ENCODE results near the gene PCSK1.
"Not testable (repeated sequence)": the region's sequence is repeated elsewhere in the genome, so short reads cannot be mapped to it uniquely, and the experiment has no call there.

PCSK1 gene

DNA sequence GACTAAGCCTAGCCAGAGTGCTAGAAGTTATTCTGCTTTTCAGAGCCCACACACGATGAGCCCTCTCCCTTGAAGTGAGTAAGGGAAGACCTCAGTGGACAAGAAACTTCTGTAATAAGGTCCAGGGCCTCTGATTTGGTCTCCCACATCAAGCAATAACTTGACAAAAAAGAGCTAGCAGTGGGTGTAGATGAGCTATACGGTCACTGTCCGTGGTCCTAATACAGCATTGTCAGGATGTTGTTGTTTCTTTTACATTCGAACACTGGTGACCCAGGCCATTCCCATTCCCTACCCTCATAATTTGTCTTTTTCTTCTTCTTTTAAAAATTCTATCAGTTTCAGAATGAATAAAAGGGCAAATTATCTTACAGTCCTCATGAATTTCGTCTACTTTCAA is 5.2 kb downstream of the PCSK1 start:
- DNase-seq (ENCODE audit: low read depth in 2 of 3, low spot score in 1 of 3) = no peak

- DNase-seq (ENCODE audit: low read depth in 2 of 3, low spot score in 1 of 3) = no peak
These were observed 6.2 kb downstream of the PCSK1 start for GRCh38 chr5:96426831-96427230.

DNA sequence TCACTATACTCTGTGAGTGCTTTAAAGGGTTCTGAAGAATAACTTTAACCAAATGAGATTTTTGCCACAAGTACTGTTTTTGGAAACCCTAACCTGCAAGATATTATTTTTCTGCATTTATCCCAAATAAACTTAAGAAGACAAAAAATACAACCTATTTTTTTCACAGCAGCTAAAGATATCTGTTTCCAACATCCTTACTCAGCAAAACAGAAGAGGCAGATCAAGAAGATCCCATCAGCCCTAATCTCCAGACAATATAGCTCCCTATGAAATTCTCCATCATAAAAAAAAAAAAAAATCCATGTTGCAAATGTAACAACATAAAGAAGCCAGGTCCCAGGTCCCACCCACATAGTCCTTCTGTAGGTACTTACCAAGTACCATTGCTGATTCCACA is 7.6 kb downstream of the PCSK1 start:
- no peak for DNase-seq (ENCODE audit: low read depth in 2 of 3, low spot score in 1 of 3)

DNA sequence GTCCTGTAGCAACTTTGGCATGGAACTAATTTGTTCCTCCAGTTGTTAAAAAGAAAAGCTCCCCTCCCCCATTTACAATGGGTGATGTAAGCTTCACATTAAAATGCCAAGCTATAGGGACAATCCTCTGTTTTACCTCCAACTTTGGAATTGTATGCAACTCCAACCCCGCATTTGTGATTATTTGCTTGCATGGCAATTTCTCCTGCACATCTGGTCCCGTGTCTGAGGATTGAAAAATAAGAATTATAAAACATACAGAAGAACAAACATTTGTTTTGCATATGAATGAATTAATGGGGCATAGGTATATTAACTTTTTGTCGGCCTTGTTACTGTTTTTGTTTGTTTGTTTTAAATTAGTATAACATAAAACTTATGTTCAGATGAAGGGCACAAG is 17.2 kb downstream of the PCSK1 start:
- DNase-seq (ENCODE audit: low read depth in 2 of 3, low spot score in 1 of 3) = no peak

GRCh38 chr5:96412868-96413449 is 20.1 kb downstream of the PCSK1 start:
- no peak for DNase-seq (ENCODE audit: low read depth in 2 of 3, low spot score in 1 of 3)

DNA sequence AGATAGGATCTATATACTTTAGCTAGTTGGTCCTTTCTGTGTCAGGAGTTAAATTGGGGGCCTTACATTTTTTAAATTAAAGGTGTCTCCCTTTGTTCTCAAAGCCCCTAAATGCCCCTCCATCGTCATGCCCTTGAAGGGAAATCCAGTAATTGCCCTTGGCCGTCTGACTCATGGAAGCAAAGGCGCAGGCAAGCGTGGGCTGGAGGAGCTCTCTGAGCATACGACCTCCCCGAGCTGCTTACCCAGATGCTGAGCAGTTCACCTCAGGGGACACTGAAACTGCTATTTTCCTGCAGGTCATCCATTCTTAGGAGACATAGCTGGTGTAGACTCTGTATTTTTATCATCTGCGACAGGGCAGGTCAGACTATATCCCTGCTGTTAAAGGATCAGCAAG is 23.0 kb downstream of the PCSK1 start:
- no peak for DNase-seq (ENCODE audit: low read depth in 2 of 3, low spot score in 1 of 3)

- DNase-seq (ENCODE audit: low read depth in 2 of 3, low spot score in 1 of 3) = no peak
These were observed 24.1 kb downstream of the PCSK1 start for GRCh38 chr5:96408841-96409538.

DNA sequence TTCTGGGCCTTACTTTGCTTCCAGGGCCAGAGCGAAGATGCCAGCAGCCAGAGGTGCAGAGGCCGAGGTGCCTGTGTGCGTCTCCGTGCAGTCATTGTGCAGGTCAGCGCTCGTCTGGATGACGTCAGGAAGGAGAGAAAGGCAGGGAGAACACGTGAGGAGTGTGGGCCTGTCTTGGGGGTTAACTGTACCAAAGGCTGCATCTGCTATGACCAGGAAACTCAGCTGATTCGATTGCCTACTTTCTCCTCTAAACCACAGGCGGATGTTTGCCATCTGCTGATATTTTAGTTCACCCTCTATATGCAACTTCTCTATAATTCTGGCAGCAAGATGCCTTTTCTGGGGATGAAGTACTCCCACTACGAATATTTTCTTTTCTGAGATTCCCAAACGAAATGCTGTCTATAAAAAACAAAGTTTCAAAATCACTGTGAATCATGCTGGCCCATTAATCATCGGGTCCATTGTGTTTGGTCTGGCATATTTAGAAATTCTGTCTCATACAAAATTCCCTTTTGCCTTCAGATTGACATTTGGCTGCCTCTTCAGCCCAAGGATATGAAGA is 24.8 kb downstream of the PCSK1 start:
- no peak for DNase-seq (ENCODE audit: low read depth in 2 of 3, low spot score in 1 of 3)

- DNase-seq (ENCODE audit: low read depth in 2 of 3, low spot score in 1 of 3) = no peak
These were observed 25.6 kb downstream of the PCSK1 start for GRCh38 chr5:96407436-96407835.

DNA sequence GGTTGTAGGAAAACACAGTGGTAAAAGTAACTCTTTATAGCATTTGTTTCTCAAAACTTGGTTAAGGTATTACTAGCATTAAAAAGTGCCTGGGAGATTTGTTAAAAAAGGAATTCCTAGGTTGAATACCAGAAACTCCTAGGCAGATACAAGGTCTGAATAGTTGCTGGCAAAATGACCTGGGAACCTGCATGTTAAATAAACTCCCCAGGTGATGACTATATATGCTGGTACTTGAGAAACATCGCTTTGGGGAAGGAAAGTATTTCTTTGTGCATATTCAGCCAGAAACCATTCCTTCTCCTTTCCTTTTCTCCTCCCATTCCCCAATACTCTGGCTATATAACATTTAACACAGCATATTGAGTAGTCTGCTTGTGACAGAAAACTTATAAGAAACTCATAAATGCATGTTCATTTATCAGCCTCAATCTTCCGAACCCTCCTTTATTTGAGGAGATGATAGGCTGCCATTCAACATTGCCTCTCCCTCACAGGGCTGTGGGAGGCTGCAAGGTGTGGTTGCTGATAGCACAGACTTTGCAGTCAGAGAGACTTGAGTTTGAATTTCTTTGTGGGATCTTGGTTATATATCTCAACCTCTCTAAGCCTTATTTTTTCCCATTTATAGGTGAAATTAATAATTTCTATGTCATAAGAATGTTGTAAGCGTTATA is 28.7 kb downstream of the PCSK1 start:
- no peak for DNase-seq (ENCODE audit: low read depth in 2 of 3, low spot score in 1 of 3)

GRCh38 chr5:96402500-96402899 is 30.5 kb downstream of the PCSK1 start:
- DNase-seq (ENCODE audit: low read depth in 2 of 3, low spot score in 1 of 3) = no peak

GRCh38 chr5:96396878-96397277 is 36.2 kb downstream of the PCSK1 start:
- no peak for DNase-seq (ENCODE audit: low read depth in 2 of 3, low spot score in 1 of 3)

DNA sequence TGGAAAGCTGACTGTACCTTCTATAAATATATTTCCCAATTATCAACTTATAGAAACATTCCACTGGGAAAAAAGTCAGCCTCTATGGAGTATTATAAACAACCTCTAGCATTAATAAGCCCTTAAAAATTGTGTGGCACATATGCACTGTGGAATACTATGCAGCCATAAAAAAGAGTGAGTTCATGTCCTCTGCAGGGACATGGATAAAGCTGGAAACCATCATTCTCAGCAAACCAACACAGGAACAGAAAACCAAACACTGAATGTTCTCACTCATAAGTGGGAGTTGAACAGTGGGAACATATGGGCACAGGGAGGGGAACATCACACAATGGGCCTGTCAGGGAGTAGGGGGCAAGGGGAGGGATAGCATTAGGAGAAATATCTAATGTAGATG is 37.8 kb downstream of the PCSK1 start:
- not testable (repeated sequence) for DNase-seq (ENCODE audit: low read depth in 2 of 3, low spot score in 1 of 3)

DNA sequence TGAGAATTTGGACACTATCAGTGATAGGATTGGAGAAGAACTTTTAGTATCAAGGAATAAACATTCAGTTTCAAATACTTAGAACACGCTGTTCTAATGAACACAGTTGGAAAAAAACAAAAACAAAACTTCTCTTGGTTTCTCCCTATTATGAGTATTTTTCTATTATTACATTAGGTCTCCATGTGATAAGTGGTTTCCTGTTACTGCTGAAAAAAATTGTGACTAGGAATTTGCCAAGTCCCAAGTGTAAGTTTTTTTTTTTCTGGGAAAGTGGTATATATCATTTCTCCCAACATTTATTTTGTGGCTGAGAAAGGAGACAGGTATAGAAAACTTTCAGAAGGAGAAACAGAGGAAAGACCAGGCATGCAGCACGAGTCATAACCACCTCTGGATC is 41.1 kb downstream of the PCSK1 start:
- no peak for DNase-seq (ENCODE audit: low read depth in 2 of 3, low spot score in 1 of 3)

GRCh38 chr5:96388176-96388575 is 44.9 kb downstream of the PCSK1 start:
- no peak for DNase-seq (ENCODE audit: low read depth in 2 of 3, low spot score in 1 of 3)

GRCh38 chr5:96387616-96388015 is 45.4 kb downstream of the PCSK1 start:
- DNase-seq (ENCODE audit: low read depth in 2 of 3, low spot score in 1 of 3) = no peak

GRCh38 chr5:96385538-96385937 is 47.5 kb downstream of the PCSK1 start:
- no peak for DNase-seq (ENCODE audit: low read depth in 2 of 3, low spot score in 1 of 3)

GRCh38 chr5:96384353-96384752 is 48.7 kb downstream of the PCSK1 start:
- no peak for DNase-seq (ENCODE audit: low read depth in 2 of 3, low spot score in 1 of 3)

DNA sequence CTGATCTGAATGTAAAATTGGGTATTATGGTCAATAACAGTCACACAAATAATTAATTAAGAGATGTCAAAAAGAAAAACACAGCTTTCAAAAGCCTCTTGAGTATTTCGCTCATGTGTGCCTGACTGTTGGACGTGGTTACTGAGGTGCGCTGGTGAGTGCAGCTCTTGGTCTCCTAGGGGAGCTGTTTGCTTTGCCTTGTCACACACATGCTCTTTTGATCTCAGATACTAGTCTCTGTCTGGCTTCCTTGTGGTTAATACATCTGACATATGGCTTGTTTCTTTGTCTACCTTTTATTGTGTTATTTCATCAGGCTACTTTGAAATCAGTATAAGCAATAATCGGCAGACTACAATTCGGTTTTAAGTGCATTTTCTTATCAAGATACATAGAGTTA is 51.5 kb downstream of the PCSK1 start:
- no peak for DNase-seq (ENCODE audit: low read depth in 2 of 3, low spot score in 1 of 3)

DNA sequence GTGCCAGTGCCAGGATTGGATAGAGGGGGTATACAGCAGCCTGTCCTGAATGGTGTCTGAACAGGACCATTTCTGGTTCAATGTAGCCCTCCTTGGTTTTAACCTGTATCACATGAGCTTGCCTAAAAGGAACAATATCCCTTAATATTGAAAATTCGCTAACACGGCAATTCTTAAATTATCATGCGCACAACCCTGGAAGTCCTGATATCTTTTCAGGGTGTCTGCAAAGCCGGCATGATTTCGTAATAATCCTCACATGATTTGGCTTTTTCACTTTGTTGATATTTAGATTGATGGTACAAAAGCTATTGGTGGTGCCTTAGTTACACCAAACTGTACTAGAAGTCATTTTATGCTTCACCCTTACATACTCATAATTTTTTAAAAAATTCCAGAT is 53.2 kb downstream of the PCSK1 start:
- no peak for DNase-seq (ENCODE audit: low read depth in 2 of 3, low spot score in 1 of 3)

DNA sequence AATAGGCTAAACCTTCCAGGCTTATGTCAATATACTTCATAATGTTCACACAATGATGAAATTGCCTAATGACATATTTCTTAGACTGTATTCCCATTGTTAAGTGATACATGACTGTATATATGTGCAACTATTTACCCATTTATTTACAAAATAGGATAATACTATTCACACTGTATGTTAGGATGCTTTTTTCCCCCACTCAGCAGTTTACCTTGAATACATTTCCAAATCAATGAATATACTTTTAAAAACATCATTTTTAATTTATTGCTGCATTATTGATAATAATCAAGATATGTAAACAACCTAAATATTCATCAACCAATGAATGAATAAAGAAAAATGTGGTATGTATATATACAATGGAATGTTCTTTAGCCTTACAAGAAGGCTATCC is 55.5 kb downstream of the PCSK1 start:
- DNase-seq (ENCODE audit: low read depth in 2 of 3, low spot score in 1 of 3) = no peak

- no peak for DNase-seq (ENCODE audit: low read depth in 2 of 3, low spot score in 1 of 3)
These were observed 55.9 kb downstream of the PCSK1 start for GRCh38 chr5:96377167-96377566.
